OCI-LY1 (cell line): ENCODE results near the gene EPHA8.

Experiments used
- H2AFZ ChIP-seq: fragments of 200-600 bp; sonication (generic), shearing (Covaris generic); 2 replicates; pipeline ENCODE4 v1.6.0; 2014; ENCODE audit warnings: antibody characterized with exemption, mild to moderate bottlenecking, low read length
- H3F3A ChIP-seq: fragments of 200-600 bp; sonication (generic), shearing (Covaris generic); 2 replicates; pipeline ENCODE4 v1.6.0; 2014; ENCODE audit warnings: mild to moderate bottlenecking, antibody characterized with exemption, low read length, moderate library complexity; ENCODE audit not compliant: insufficient read depth
- H3K27ac ChIP-seq: fragments of 200-600 bp; sonication (generic); 2 replicates; pipeline ENCODE4 v1.5.1; 2014; ENCODE audit warnings: low read length, mixed run types, mild to moderate bottlenecking, low read depth; ENCODE audit not compliant: poor library complexity, severe bottlenecking
- H3K27me3 ChIP-seq: fragments of 200-600 bp; sonication (generic); 2 replicates; pipeline ENCODE4 v1.6.0; 2014; ENCODE audit warnings: antibody characterized with exemption, mild to moderate bottlenecking, low read length, moderate library complexity; ENCODE audit not compliant: insufficient read depth
- H3K36me3 ChIP-seq: fragments of 200-600 bp; sonication (generic); 2 replicates; pipeline ENCODE4 v1.6.1; 2014; ENCODE audit warnings: mild to moderate bottlenecking, antibody characterized with exemption, low read length, moderate library complexity, mixed read lengths; ENCODE audit not compliant: insufficient read depth
- H3K4me1 ChIP-seq: fragments of 200-600 bp; sonication (generic); 2 replicates; pipeline ENCODE4 v1.5.1; 2014; ENCODE audit warnings: mild to moderate bottlenecking, low read length, moderate library complexity; ENCODE audit not compliant: insufficient read depth, severe bottlenecking
- H3K4me2 ChIP-seq: fragments of 200-600 bp; sonication (generic), shearing (Covaris generic); 2 replicates; pipeline ENCODE4 v1.6.1; 2014; ENCODE audit warnings: low read length
- H3K4me3 ChIP-seq: fragments of 200-600 bp; sonication (generic); 2 replicates; pipeline ENCODE4 v1.5.1; 2014; ENCODE audit warnings: low read length, low read depth, mild to moderate bottlenecking, mixed read lengths; ENCODE audit not compliant: poor library complexity, severe bottlenecking
- H3K79me2 ChIP-seq: fragments of 200-600 bp; shearing (Covaris generic); 2 replicates; pipeline ENCODE4 v1.6.1; 2016; ENCODE audit warnings: mixed run types, low read length, mixed read lengths; ENCODE audit not compliant: insufficient read depth
- H3K9ac ChIP-seq: fragments of 200-600 bp; sonication (generic), shearing (Covaris generic); 2 replicates; pipeline ENCODE4 v1.6.1; 2014; ENCODE audit warnings: mild to moderate bottlenecking, low read length, mixed read lengths
- H3K9me2 ChIP-seq: fragments of 200-600 bp; sonication (generic), shearing (Covaris generic); 2 replicates; pipeline ENCODE4 v1.6.1; 2014; ENCODE audit warnings: low read depth, mild to moderate bottlenecking, low read length, mixed read lengths
- H3K9me3 ChIP-seq: fragments of 200-600 bp; shearing (Covaris generic); 2 replicates; pipeline ENCODE4 v1.6.1; 2014; ENCODE audit warnings: low read length, mixed read lengths
- H4K20me1 ChIP-seq: fragments of 200-600 bp; sonication (generic), shearing (Covaris generic); 2 replicates; pipeline ENCODE4 v1.6.0; 2016; ENCODE audit warnings: mild to moderate bottlenecking, low read length; ENCODE audit not compliant: insufficient read depth
- CTCF ChIP-seq: fragments of 200-600 bp; sonication (generic), shearing (Covaris generic); IDR thresholded peaks from 2 replicates; pipeline ENCODE4 v1.5.1; 2017; ENCODE audit warnings: mild to moderate bottlenecking, antibody characterized with exemption, low read length, moderate library complexity, mixed read lengths
- EZH2 ChIP-seq: fragments of 200-600 bp; sonication (generic), shearing (Covaris generic); IDR thresholded peaks from 2 replicates; pipeline ENCODE4 v1.8.0; 2017; ENCODE audit warnings: borderline replicate concordance, mixed run types, mild to moderate bottlenecking, antibody characterized with exemption, low read length, moderate library complexity, mixed read lengths

Gene EPHA8

DNA sequence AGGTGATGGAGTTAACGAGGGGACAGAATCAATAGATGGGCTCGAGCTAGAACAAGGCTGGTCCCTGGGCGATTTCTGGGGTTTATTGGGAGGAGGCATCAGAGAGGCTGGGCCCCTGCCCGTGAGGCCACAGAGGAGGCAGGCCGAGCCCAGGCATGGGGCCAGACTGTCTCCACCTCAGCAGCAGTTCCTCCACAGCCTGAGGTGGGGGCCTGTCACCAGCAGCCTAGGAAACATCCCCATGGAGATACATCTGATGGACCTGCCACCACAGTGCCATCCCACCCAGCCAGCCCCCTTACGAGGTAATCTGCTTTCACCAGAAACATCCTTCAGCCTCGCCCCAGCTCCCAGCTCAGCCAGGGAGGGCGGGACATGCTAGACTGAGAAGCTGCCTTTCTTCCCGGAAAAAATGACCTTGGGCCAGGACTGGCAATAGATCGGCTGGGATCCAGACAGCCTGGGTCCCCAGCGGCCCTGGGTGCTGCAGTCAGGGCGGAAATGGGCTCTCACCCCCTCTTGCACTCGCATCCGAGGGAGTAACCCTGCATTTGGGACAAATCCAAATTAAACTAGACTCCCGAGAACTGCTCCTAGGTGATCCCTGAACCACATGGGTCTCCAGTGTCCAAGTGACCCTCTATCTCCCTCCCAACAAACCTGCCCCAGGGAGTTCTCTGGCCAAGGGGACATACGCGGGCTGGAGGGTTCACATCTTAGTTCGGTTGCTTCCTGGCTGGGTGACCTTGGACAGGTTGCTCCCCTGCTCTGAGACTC, 10.0 kb upstream of the EPHA8 start:
- Histone ChIP-seq H3K4me2 (no peak overlapping the region), H3K4me1 (no peaks in the 10 kb centered on the region), H3K4me3 (no peak overlapping the region), H3F3A (no peaks in the 10 kb centered on the region), H3K9me3 (no peaks in the 10 kb centered on the region), H3K9me2 (no peaks in the 10 kb centered on the region), H3K27ac (no peak overlapping the region), H3K9ac (no peak overlapping the region), H2AFZ (no peak overlapping the region), H3K79me2 (no peaks in the 10 kb centered on the region), H3K36me3 (no peaks in the 10 kb centered on the region), H4K20me1 (no peaks in the 10 kb centered on the region), H3K27me3 (no peaks in the 10 kb centered on the region)
- TF ChIP-seq EZH2 (no peak), CTCF (no peak)

- Histone ChIP-seq H3K4me3 (no peak overlapping the region), H3K4me2 (no peak overlapping the region), H3K27ac (no peak overlapping the region), H3K4me1 (no peaks in the 10 kb centered on the region), H3K27me3 (0 out of 2 replicates have a peak, but pooled peaks cover 1% of the 10 kb centered on the region), H3K79me2 (no peaks in the 10 kb centered on the region), H4K20me1 (no peaks in the 10 kb centered on the region), H2AFZ (no peak overlapping the region), H3K36me3 (no peaks in the 10 kb centered on the region), H3K9me3 (no peaks in the 10 kb centered on the region), H3K9me2 (no peaks in the 10 kb centered on the region), H3F3A (no peaks in the 10 kb centered on the region), H3K9ac (no peak overlapping the region)
- TF ChIP-seq EZH2 = no peak
- TF ChIP-seq CTCF = no peak
Measured at GRCh38 chr1:22553991-22554522, 9.2 kb upstream of the EPHA8 start.

DNA sequence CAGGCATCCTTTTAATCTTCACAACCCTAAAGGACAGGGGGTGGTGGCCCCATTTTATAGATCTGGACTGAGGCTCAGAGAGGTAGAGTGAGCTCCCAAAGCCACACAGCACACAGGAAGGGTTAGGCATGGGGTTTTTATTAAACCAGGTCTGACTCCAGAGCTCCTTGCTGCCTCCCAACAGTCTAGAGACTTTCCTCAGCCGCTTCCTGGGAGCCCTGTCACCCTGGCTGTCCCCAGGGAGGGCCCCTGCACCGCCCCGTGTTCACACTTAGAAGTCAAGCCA, 8.0 kb upstream of the EPHA8 start:
- no peak overlapping the region for H3K4me2 ChIP-seq
- no peak overlapping the region for H2AFZ ChIP-seq
- H3K4me1 ChIP-seq = no peaks in the 10 kb centered on the region

More for the DNA sequence above, 8.0 kb upstream of the EPHA8 start:
- no peaks in the 10 kb centered on the region for H3K79me2 ChIP-seq
- TF ChIP-seq CTCF = no peak
- H3F3A ChIP-seq = no peaks in the 10 kb centered on the region
- H3K9me3 ChIP-seq = no peaks in the 10 kb centered on the region
- H3K27ac ChIP-seq = no peak overlapping the region
- H3K9me2 ChIP-seq = no peaks in the 10 kb centered on the region
- no peak overlapping the region for H3K4me3 ChIP-seq
- no peaks in the 10 kb centered on the region for H3K36me3 ChIP-seq
- no peak overlapping the region for H3K9ac ChIP-seq
- 0 out of 2 replicates have a peak, but pooled peaks cover 5% of the 10 kb centered on the region for H3K27me3 ChIP-seq
- H4K20me1 ChIP-seq = no peaks in the 10 kb centered on the region
